Lower leg skin (tissue), 4 donors: Measurements from ENCODE around the gene SF3B2. TPM values are rescaled to one million over a fixed set of nuclear protein-coding genes. Genes with fewer than 3 reads are reported as not detected.

ENCODE experiments used
- DNase-seq, 2 donors: peaks; one replicate each; pipeline ENCODE4 v3.0.0-alpha.2; 2019; ENCODE audit warnings: low spot score in 2 of 2
- H3K4me3 ChIP-seq: fragments of 200-600 bp; sonication (generic); 2 replicates; pipeline ENCODE4 v1.5.1; 2017; ENCODE audit warnings: mild to moderate bottlenecking, low read depth; ENCODE audit not compliant: poor library complexity, severe bottlenecking
- CTCF ChIP-seq, 3 donors: fragments of 450-650 bp; IDR thresholded peaks; one replicate each; pipeline ENCODE4 v1.5.1; 2016; ENCODE audit warnings: antibody characterized with exemption in 3 of 3, mild to moderate bottlenecking in 3 of 3, moderate library complexity in 2 of 3
- POLR2A ChIP-seq, 2 donors: fragments of 450-650 bp; IDR thresholded peaks; one replicate each; pipeline ENCODE4 v1.6.1; 2016 to 2017; ENCODE audit warnings: antibody characterized with exemption in 2 of 2, mild to moderate bottlenecking in 1 of 2, moderate library complexity in 1 of 2
- WGBS, 2 donors: methylation state at CpG; one replicate each; pipeline ENCODE4 v1.1.5; 2018; 5-methylcytosine and 5-hydroxymethylcytosine counted together
- intact Hi-C: fragments of 100-400 bp; cut with DNase I; formaldehyde crosslinking; loops from one replicate; pipeline ENCODE4 v1.15.0; 2023; ENCODE audit warnings: low total_unique reads
- total RNA-seq, 4 donors: library from RNA; depleted of rRNA; stranded (reverse); fragments of >200 nt; gene quantifications; one replicate each; pipeline ENCODE4 v1.1.0, GENCODE V29; 2016

Gene SF3B2
- total RNA-seq, 4 donors from 2014 or later, result 94.3 to 160 (median 114) TPM

GRCh38 chr11:66106786-66107599, 54.8 kb downstream of the SF3B2 start:
- no peak for DNase-seq
- no peak overlapping the region for H3K4me3 ChIP-seq
- TF ChIP-seq CTCF (IDR thresholded peaks at IDR 0.05) (no peak), POLR2A (IDR thresholded peaks at IDR 0.05) (no peak)
- WGBS, 2 donors, result 81 to 87% methylated on average over 4 of the region's 4 CpGs
- intact Hi-C loops, result no loop called here

- H3K4me3 ChIP-seq, result no peak overlapping the region
- 81 to 87% methylated on average over 3 of the region's 3 CpGs for WGBS, 2 donors
- TF ChIP-seq POLR2A (IDR thresholded peaks at IDR 0.05) (no peak), CTCF (IDR thresholded peaks at IDR 0.05) (no peak)
- intact Hi-C loops, result no loop called here
- no peak for DNase-seq
These were observed 55.7 kb downstream of the SF3B2 start for GRCh38 chr11:66107600-66108510.

- H3K4me3 ChIP-seq, result no peak overlapping the region
- 94% methylated on average over 2 of the region's 2 CpGs for WGBS, 2 donors
- intact Hi-C loops, result no loop called here
- DNase-seq, result no peak
- TF ChIP-seq POLR2A (IDR thresholded peaks at IDR 0.05) (no peak), CTCF (IDR thresholded peaks at IDR 0.05) (no peak)
These were observed 57.1 kb downstream of the SF3B2 start for GRCh38 chr11:66109294-66109693.

- DNase-seq, result no peak
- intact Hi-C loops, result no loop called here
- TF ChIP-seq CTCF (IDR thresholded peaks at IDR 0.05) (no peak), POLR2A (IDR thresholded peaks at IDR 0.05) (no peak)
- no peak overlapping the region for H3K4me3 ChIP-seq
- WGBS, 2 donors, result 56 to 65% methylated on average over 3 of the region's 3 CpGs
These were observed 59.0 kb downstream of the SF3B2 start for GRCh38 chr11:66111158-66111557.

- no peak overlapping the region for H3K4me3 ChIP-seq
- intact Hi-C loops, result no loop called here
- 70 to 86% methylated on average over 9 of the region's 9 CpGs for WGBS, 2 donors
- TF ChIP-seq POLR2A (IDR thresholded peaks at IDR 0.05), result no peak
- no peak for TF ChIP-seq CTCF (IDR thresholded peaks at IDR 0.05)
- DNase-seq, result no peak
These were observed 59.9 kb downstream of the SF3B2 start for GRCh38 chr11:66112041-66112491.
